HL-60 (cell line): Measurements from ENCODE around the gene ABL1.

Experiments used
- DNase-seq, 2 experiments: peaks; one replicate each; pipeline ENCODE4 v3.0.0-alpha.2; 2010 to 2020; ENCODE audit warnings: low read depth in 1 of 2, low spot score in 1 of 2
- H3K27ac ChIP-seq: fragments of 250-450 bp; sonication (Bioruptor Pico); replicated peaks from 2 replicates; pipeline ENCODE4 v1.5.1; 2020; ENCODE audit warnings: mild to moderate bottlenecking, moderate library complexity
- H3K27me3 ChIP-seq: fragments of 250-450 bp; sonication (Bioruptor Pico); 2 replicates; pipeline ENCODE4 v1.5.1; 2021; ENCODE audit warnings: mild to moderate bottlenecking, moderate library complexity; ENCODE audit not compliant: insufficient read depth, poor library complexity, severe bottlenecking
- H3K4me3 ChIP-seq: replicated peaks from 2 replicates; pipeline ENCODE4 v1.5.1; 2011; ENCODE audit warnings: mild to moderate bottlenecking, control low read depth, low read length; ENCODE audit not compliant: insufficient read depth
- GABPA ChIP-seq: IDR thresholded peaks from 2 replicates; pipeline ENCODE4 v1.6.1; 2012; ENCODE audit warnings: low read depth
- POLR2AphosphoS5 ChIP-seq: IDR thresholded peaks from 2 replicates; pipeline ENCODE4 v1.6.1; 2012; ENCODE audit warnings: low read depth
- SPI1 ChIP-seq: IDR thresholded peaks from 2 replicates; pipeline ENCODE4 v1.6.1; 2012; ENCODE audit warnings: low read depth, mild to moderate bottlenecking, borderline replicate concordance
- TF ChIP-seq, protein P1 (sequence below): IDR thresholded peaks from 2 replicates; pipeline ENCODE4 v1.6.1; 2012; ENCODE audit warnings: low read depth; ENCODE audit not compliant: insufficient replicate concordance
- TF ChIP-seq, protein P2 (sequence below): IDR thresholded peaks from one replicate; pipeline ENCODE4 v1.5.1; 2011; ENCODE audit warnings: low read length, control low read depth, inconsistent platforms; ENCODE audit not compliant: insufficient read depth

ABL1 gene

DNA sequence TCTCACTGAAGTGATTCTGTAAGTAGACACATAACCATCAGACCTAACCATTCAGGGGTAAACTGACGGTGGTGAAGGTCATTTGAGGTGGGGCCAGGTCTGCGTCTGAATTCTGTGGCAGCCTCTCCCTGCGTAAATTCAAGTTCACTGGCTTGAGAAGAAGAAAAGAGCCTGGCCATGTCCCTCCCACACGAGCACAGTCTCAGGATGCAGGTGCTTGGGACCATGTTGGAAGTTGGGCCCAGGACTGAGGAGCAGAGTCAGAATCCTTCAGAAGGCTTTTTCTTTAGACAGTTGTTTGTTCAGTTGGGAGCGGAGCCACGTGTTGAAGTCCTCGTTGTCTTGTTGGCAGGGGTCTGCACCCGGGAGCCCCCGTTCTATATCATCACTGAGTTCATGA, 37.5 kb downstream of the ABL1 start:
- TF ChIP-seq SPI1 = no peak
- TF ChIP-seq POLR2AphosphoS5 = no peak
- no peak for TF ChIP-seq GABPA
- TF ChIP-seq, protein P1, sequence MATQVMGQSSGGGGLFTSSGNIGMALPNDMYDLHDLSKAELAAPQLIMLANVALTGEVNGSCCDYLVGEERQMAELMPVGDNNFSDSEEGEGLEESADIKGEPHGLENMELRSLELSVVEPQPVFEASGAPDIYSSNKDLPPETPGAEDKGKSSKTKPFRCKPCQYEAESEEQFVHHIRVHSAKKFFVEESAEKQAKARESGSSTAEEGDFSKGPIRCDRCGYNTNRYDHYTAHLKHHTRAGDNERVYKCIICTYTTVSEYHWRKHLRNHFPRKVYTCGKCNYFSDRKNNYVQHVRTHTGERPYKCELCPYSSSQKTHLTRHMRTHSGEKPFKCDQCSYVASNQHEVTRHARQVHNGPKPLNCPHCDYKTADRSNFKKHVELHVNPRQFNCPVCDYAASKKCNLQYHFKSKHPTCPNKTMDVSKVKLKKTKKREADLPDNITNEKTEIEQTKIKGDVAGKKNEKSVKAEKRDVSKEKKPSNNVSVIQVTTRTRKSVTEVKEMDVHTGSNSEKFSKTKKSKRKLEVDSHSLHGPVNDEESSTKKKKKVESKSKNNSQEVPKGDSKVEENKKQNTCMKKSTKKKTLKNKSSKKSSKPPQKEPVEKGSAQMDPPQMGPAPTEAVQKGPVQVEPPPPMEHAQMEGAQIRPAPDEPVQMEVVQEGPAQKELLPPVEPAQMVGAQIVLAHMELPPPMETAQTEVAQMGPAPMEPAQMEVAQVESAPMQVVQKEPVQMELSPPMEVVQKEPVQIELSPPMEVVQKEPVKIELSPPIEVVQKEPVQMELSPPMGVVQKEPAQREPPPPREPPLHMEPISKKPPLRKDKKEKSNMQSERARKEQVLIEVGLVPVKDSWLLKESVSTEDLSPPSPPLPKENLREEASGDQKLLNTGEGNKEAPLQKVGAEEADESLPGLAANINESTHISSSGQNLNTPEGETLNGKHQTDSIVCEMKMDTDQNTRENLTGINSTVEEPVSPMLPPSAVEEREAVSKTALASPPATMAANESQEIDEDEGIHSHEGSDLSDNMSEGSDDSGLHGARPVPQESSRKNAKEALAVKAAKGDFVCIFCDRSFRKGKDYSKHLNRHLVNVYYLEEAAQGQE = no peak
- TF ChIP-seq, protein P2, sequence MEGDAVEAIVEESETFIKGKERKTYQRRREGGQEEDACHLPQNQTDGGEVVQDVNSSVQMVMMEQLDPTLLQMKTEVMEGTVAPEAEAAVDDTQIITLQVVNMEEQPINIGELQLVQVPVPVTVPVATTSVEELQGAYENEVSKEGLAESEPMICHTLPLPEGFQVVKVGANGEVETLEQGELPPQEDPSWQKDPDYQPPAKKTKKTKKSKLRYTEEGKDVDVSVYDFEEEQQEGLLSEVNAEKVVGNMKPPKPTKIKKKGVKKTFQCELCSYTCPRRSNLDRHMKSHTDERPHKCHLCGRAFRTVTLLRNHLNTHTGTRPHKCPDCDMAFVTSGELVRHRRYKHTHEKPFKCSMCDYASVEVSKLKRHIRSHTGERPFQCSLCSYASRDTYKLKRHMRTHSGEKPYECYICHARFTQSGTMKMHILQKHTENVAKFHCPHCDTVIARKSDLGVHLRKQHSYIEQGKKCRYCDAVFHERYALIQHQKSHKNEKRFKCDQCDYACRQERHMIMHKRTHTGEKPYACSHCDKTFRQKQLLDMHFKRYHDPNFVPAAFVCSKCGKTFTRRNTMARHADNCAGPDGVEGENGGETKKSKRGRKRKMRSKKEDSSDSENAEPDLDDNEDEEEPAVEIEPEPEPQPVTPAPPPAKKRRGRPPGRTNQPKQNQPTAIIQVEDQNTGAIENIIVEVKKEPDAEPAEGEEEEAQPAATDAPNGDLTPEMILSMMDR = no peak
- Histone ChIP-seq H3K27ac (no peak overlapping the region), H3K4me3 (no peak overlapping the region), H3K27me3 (no peaks in the 10 kb centered on the region)
- no peak for DNase-seq

GRCh38 chr9:130872912-130873503, 38.0 kb downstream of the ABL1 start:
- no peaks in the 10 kb centered on the region for H3K27me3 ChIP-seq
- TF ChIP-seq, protein P2 = no peak
- TF ChIP-seq SPI1 (no peak), POLR2AphosphoS5 (no peak), GABPA (no peak)
- TF ChIP-seq, protein P1 = no peak
- no peak overlapping the region for H3K4me3 ChIP-seq
- H3K27ac ChIP-seq = no peak overlapping the region
- DNase-seq = no peak

DNA sequence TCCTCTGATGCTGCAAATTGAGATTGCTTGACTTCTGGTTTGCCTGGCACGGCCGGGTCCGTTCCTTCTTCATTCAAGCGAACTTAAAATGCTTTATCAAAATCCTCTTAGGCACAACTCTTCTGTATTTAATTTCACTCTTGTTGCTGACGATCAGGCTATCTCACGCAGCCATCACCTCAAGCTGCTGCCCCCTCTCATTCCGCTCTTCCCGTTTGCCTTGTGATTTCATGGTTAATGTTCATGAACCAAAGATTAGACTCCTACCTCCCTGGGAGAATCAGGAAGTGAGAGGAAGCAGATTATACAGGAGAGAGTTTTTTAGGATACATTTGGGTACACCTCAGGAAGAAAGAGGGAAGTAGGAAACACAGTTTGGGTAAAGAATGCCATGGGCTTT, 38.9 kb downstream of the ABL1 start:
- H3K27me3 ChIP-seq = no peaks in the 10 kb centered on the region
- DNase-seq = no peak
- no peak overlapping the region for H3K4me3 ChIP-seq
- no peak overlapping the region for H3K27ac ChIP-seq
- no peak for TF ChIP-seq POLR2AphosphoS5
- TF ChIP-seq GABPA = no peak
- TF ChIP-seq, protein P2 = no peak
- TF ChIP-seq, protein P1 = no peak
- no peak for TF ChIP-seq SPI1
